ENCODE measurements around the gene MYO15A. TPM values are rescaled to one million over a fixed set of nuclear protein-coding genes. Genes with fewer than 3 reads are reported as not detected.

Gene MYO15A
- total RNA-seq, 1 donor from 2014 or later = 0.52 TPM

GRCh38 chr17:18076936-18077335 lies 31.6 kb upstream of the MYO15A start:
- H3K4me3 Mint-ChIP-seq (ENCODE audit: unreplicated experiment) = no peak overlapping the region

DNA sequence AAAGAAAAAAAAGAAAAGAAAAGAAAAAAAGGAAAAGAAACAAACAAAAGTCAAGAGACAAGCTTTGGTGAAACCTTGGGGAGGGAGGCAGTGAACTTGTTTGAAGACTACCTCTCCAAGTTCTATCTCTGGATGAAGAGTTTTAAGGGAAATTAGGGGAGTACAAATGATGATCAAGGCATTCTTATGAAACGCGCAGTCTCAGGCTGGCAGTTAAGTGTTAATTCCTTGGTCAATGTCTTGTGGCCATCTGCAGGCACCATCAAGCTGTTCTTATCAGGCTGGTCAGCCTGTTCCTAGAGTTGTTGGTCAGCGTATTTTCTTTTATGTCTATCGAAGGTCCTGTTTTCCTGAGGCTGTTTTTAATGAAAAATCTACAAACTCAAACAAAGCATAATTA lies 29.0 kb upstream of the MYO15A start:
- H3K27ac Mint-ChIP-seq (ENCODE audit: unreplicated experiment) = no peak overlapping the region
- H3K4me1 Mint-ChIP-seq (ENCODE audit: low read depth) = no peaks in the 10 kb centered on the region
- no peaks in the 10 kb centered on the region for H3K36me3 Mint-ChIP-seq (ENCODE audit: low read depth)
- TF ChIP-seq, protein P1, sequence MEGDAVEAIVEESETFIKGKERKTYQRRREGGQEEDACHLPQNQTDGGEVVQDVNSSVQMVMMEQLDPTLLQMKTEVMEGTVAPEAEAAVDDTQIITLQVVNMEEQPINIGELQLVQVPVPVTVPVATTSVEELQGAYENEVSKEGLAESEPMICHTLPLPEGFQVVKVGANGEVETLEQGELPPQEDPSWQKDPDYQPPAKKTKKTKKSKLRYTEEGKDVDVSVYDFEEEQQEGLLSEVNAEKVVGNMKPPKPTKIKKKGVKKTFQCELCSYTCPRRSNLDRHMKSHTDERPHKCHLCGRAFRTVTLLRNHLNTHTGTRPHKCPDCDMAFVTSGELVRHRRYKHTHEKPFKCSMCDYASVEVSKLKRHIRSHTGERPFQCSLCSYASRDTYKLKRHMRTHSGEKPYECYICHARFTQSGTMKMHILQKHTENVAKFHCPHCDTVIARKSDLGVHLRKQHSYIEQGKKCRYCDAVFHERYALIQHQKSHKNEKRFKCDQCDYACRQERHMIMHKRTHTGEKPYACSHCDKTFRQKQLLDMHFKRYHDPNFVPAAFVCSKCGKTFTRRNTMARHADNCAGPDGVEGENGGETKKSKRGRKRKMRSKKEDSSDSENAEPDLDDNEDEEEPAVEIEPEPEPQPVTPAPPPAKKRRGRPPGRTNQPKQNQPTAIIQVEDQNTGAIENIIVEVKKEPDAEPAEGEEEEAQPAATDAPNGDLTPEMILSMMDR (IDR thresholded peaks at IDR 0.05) = no peak
- DNase-seq (ENCODE audit: low spot score) = no peak
- H3K27me3 Mint-ChIP-seq (ENCODE audit: low read depth) = peaks cover 9% of the 10 kb centered on the region
- no peaks in the 10 kb centered on the region for H3K9me3 Mint-ChIP-seq (ENCODE audit: low read depth)
- H3K4me3 Mint-ChIP-seq (ENCODE audit: unreplicated experiment) = no peak overlapping the region

More at GRCh38 chr17:18076936-18077335, 31.6 kb upstream of the MYO15A start:
- Mint-ChIP-seq H3K4me1 (ENCODE audit: low read depth) (no peaks in the 10 kb centered on the region), H3K36me3 (ENCODE audit: low read depth) (no peaks in the 10 kb centered on the region), H3K27ac (ENCODE audit: unreplicated experiment) (no peak overlapping the region), H3K27me3 (ENCODE audit: low read depth) (peaks cover 9% of the 10 kb centered on the region), H3K9me3 (ENCODE audit: low read depth) (no peaks in the 10 kb centered on the region)
- TF ChIP-seq, protein P1 (IDR thresholded peaks at IDR 0.05) = no peak
- DNase-seq (ENCODE audit: low spot score) = no peak

GRCh38 chr17:18084256-18084655 lies 24.3 kb upstream of the MYO15A start:
- Mint-ChIP-seq H3K4me3 (ENCODE audit: unreplicated experiment) (no peak overlapping the region), H3K27ac (ENCODE audit: unreplicated experiment) (no peak overlapping the region), H3K36me3 (ENCODE audit: low read depth) (no peaks in the 10 kb centered on the region), H3K27me3 (ENCODE audit: low read depth) (peaks cover 1% of the 10 kb centered on the region), H3K4me1 (ENCODE audit: low read depth) (peaks cover 20% of the 10 kb centered on the region), H3K9me3 (ENCODE audit: low read depth) (no peaks in the 10 kb centered on the region)
- TF ChIP-seq, protein P1 (IDR thresholded peaks at IDR 0.05) = no peak
- DNase-seq (ENCODE audit: low spot score) = no peak

DNA sequence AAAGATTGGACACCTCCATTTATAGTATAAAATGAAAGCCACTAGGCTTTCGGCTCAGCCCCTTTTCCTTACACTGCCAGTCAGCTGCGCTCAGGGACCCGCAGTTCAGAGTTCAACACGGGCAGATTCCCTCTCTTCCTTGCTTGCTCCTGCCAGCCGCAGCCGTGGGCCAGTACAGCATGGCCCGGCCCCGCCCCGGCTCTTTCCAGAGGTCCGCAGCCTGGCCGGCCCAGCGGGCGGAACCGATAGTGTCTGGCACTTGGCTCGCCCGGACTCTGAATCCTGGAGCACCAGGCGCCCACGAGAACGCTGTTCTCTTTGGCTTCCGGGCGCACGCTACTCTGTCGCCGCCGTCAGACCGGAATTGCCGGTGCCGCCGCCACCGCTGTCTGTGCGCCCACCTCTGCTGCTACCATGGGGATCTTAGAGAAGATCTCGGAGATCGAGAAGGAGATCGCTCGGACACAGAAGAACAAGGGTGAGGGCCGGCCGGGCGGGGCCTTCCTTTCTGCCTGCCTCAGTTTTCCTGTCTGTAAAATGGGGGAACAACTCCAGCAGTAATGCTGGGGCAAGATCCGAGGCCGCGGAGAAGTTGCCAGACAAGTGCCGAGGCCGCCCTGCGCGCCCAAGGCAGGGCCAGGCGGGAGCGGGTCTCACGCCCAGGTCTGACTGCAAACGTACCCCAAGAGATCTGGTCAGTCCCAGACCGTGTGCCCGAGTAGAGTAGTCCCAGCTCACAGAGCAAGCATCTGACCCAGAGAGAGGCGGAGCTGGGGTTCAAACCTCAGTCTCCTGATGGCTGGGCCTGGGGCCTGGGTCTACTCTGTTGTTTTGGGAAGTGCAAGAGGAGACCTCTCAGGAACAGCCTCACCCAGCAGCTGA lies 20.7 kb upstream of the MYO15A start, which contains the start of gene DRG2:
TSS of gene DRG2 (plus strand) at position 339 of the 882 bp plus-strand sequence. CDS start at position 415, 76 bp downstream.
- no peaks in the 10 kb centered on the region for H3K9me3 Mint-ChIP-seq (ENCODE audit: low read depth)

GRCh38 chr17:18089613-18090012 lies 18.9 kb upstream of the MYO15A start:
- TF ChIP-seq, protein P1 (IDR thresholded peaks at IDR 0.05) = no peak
- Mint-ChIP-seq H3K4me1 (ENCODE audit: low read depth) (peaks cover 30% of the 10 kb centered on the region), H3K4me3 (ENCODE audit: unreplicated experiment) (no peak overlapping the region), H3K9me3 (ENCODE audit: low read depth) (no peaks in the 10 kb centered on the region), H3K36me3 (ENCODE audit: low read depth) (peaks cover 9% of the 10 kb centered on the region), H3K27me3 (ENCODE audit: low read depth) (no peaks in the 10 kb centered on the region), H3K27ac (ENCODE audit: unreplicated experiment) (no peak overlapping the region)
- DNase-seq (ENCODE audit: low spot score) = no peak

More for the DNA sequence above, 20.7 kb upstream of the MYO15A start, which contains the start of gene DRG2:
- H3K4me3 Mint-ChIP-seq (ENCODE audit: unreplicated experiment) = peak within 1 kb of the TSS; percentile 97
- H3K4me1 Mint-ChIP-seq (ENCODE audit: low read depth) = peaks cover 26% of the 10 kb centered on the region
- TF ChIP-seq, protein P1 (IDR thresholded peaks at IDR 0.05) = peak; percentile 34
- H3K27me3 Mint-ChIP-seq (ENCODE audit: low read depth) = no peaks in the 10 kb centered on the region
- peak; percentile 98 for DNase-seq (ENCODE audit: low spot score)
- H3K27ac Mint-ChIP-seq (ENCODE audit: unreplicated experiment) = peak within 1 kb of the TSS; percentile 98
- no peaks in the 10 kb centered on the region for H3K36me3 Mint-ChIP-seq (ENCODE audit: low read depth)

Data from chondrocyte (in vitro differentiated cells).